NB4 (cell line): ENCODE measurements around the gene ALDH9A1.

ENCODE experiments used
- DNase-seq: peaks from one replicate; pipeline ENCODE4 v3.0.0; 2010; ENCODE audit warnings: low read depth
- H3K4me3 ChIP-seq: one replicate; pipeline ENCODE4 v1.5.1; 2011; ENCODE audit warnings: mild to moderate bottlenecking, low read depth, low read length, moderate library complexity
- CTCF ChIP-seq: IDR thresholded peaks from one replicate; pipeline ENCODE4 v1.5.1; 2012; ENCODE audit warnings: low read depth, low read length
- MAX ChIP-seq: IDR thresholded peaks from 2 replicates; pipeline ENCODE4 v1.6.1; 2011; ENCODE audit warnings: low read depth, low read length
- MYC ChIP-seq: IDR thresholded peaks from 2 replicates; pipeline ENCODE4 v1.6.1; 2011; ENCODE audit warnings: low read depth, low read length
- POLR2A ChIP-seq: IDR thresholded peaks from 2 replicates; pipeline ENCODE4 v1.6.1; 2011; ENCODE audit warnings: mild to moderate bottlenecking; ENCODE audit not compliant: insufficient read length; ENCODE audit errors: extremely low read depth

The ALDH9A1 gene

GRCh38 chr1:165650981-165651625, 47.3 kb downstream of the ALDH9A1 start:
- DNase-seq: no peak
- H3K4me3 ChIP-seq: no peak overlapping the region
- TF ChIP-seq MYC: no peak

- TF ChIP-seq MAX (no peak), MYC (no peak), CTCF (no peak), POLR2A (no peak)
- DNase-seq: no peak
- H3K4me3 ChIP-seq: no peak overlapping the region
Measured at GRCh38 chr1:165648919-165649572, 49.3 kb downstream of the ALDH9A1 start.

GRCh38 chr1:165647970-165648369, 50.4 kb downstream of the ALDH9A1 start:
- no peak for TF ChIP-seq POLR2A
- no peak for TF ChIP-seq CTCF
- TF ChIP-seq MYC: no peak
- TF ChIP-seq MAX: no peak
- no peak for DNase-seq
- no peak overlapping the region for H3K4me3 ChIP-seq

- TF ChIP-seq MYC (no peak), POLR2A (no peak), MAX (no peak), CTCF (no peak)
- H3K4me3 ChIP-seq: no peak overlapping the region
- DNase-seq: no peak
Measured at GRCh38 chr1:165647517-165647916, 50.8 kb downstream of the ALDH9A1 start.

- TF ChIP-seq POLR2A (no peak), MAX (no peak), CTCF (no peak), MYC (no peak)
- H3K4me3 ChIP-seq: no peak overlapping the region
- no peak for DNase-seq
Measured at GRCh38 chr1:165645654-165646366, 52.6 kb downstream of the ALDH9A1 start.

- H3K4me3 ChIP-seq: no peak overlapping the region
- TF ChIP-seq CTCF (no peak), MYC (no peak), POLR2A (no peak), MAX (no peak)
- no peak for DNase-seq
Measured at GRCh38 chr1:165644064-165644735, 54.2 kb downstream of the ALDH9A1 start.
